Heart left ventricle (tissue), 16 donors: ENCODE results near the gene RET. TPM values are rescaled to one million over a fixed set of nuclear protein-coding genes. Genes with fewer than 3 reads are reported as not detected.
A peak's percentile ranks its signal among the peaks of the same experiment; 100 is the strongest.

ENCODE experiments used
- ATAC-seq, 4 donors: fragments of 200-7000 bp; cut with Tn5 transposase; one replicate each; pipeline ENCODE4 v1.9.1; 2020 to 2022; ENCODE audit warnings: moderate library complexity in 4 of 4, mild to moderate bottlenecking in 3 of 4, moderate number of reproducible peaks in 1 of 4
- DNase-seq, 5 donors: peaks; one replicate each; pipeline ENCODE4 v3.0.0-alpha.2; 2020
- H3K27ac ChIP-seq, 12 donors: fragments of 200-600 bp; sonication (generic) in 4 of 12; one replicate each; pipeline versions ENCODE4 v1.5.0 to v1.8.0; 2016 to 2022; ENCODE audit warnings: mild to moderate bottlenecking in 2 of 12
- H3K27me3 ChIP-seq, 9 donors: fragments of 200-600 bp; sonication (generic) in 2 of 9; one replicate each; pipeline versions ENCODE4 v1.5.1 to v1.8.0; 2016 to 2022; ENCODE audit warnings: mild to moderate bottlenecking in 3 of 9
- H3K36me3 ChIP-seq, 9 donors: fragments of 200-600 bp; sonication (generic) in 2 of 9; one replicate each; pipeline versions ENCODE4 v1.5.0 to v1.8.0; 2018 to 2022; ENCODE audit warnings: mild to moderate bottlenecking in 2 of 9
- H3K4me1 ChIP-seq, 12 donors: fragments of 200-600 bp; sonication (generic) in 4 of 12; one replicate each; pipeline versions ENCODE4 v1.5.0 to v1.8.0; 2016 to 2022; ENCODE audit warnings: mild to moderate bottlenecking in 3 of 12
- H3K4me3 ChIP-seq, 12 donors: fragments of 200-600 bp; sonication (generic) in 4 of 12; one replicate each; pipeline versions ENCODE4 v1.5.0 to v1.8.0; 2017 to 2022; ENCODE audit warnings: mild to moderate bottlenecking in 9 of 12, moderate library complexity in 4 of 12
- H3K9me3 ChIP-seq, 12 donors: fragments of 200-600 bp; sonication (generic) in 4 of 12; one replicate each; pipeline versions ENCODE4 v1.5.0 to v1.8.0; 2016 to 2022; ENCODE audit warnings: mild to moderate bottlenecking in 1 of 12
- POLR2A ChIP-seq, 2 donors: fragments of 450-650 bp; IDR thresholded peaks; one replicate each; pipeline ENCODE4 v1.6.1; 2017; ENCODE audit warnings: antibody characterized with exemption in 2 of 2, mild to moderate bottlenecking in 2 of 2, moderate library complexity in 2 of 2
- WGBS, 4 donors: extraction: QIAGEN DNeasy Blood & Tissue Kit in 2 of 4; methylation state at CpG; one replicate each; pipeline versions ENCODE4 v1.1.5 to v1.1.7; 2013 to 2018; 5-methylcytosine and 5-hydroxymethylcytosine counted together
- intact Hi-C, 10 donors: fragments of 100-400 bp; cut with DNase I; formaldehyde crosslinking; loops; one replicate each; pipeline versions ENCODE4 v1.11.1 to v1.14.2; 2022
- polyA plus RNA-seq, 2 donors: library from polyadenylated mRNA; stranded (reverse); fragments of 200-250 nt; gene quantifications; one replicate each; pipeline ENCODE4 v1.2.3, GENCODE V29; 2013
- total RNA-seq, 9 donors: library from RNA; depleted of rRNA in 2 of 9; stranded (reverse); fragments of >200 nt in 2 of 9; fragmentation: NEBNext Ultra II Directional in 3 of 9; extraction: Animal tissue kit (Norgen Biotek cat#: 25700) in 3 of 9; gene quantifications; one replicate each; pipeline versions ENCODE4 v1.1.0 to v1.2.4, GENCODE V29; 2016 to 2023
- TF ChIP-seq, protein P1 (sequence below), 12 donors: fragments of 200-600 bp; sonication (generic) in 4 of 12; IDR thresholded peaks; one replicate each; pipeline versions ENCODE4 v1.5.0 to v1.8.0; 2018 to 2022; ENCODE audit warnings: antibody characterized with exemption in 12 of 12, mild to moderate bottlenecking in 5 of 12
- donor health status: ischemic (EF 13 %, LVEDD 7.1; RV severe dilation, severe dysfunction).
- donor health status: healthy with polysubstance abuse.
- donor health status: DM: no; HTN: yes; CAD: no.
- donor health status: DM: no; HTN: no; CAD: no.
- donor health status: ischemic (EF 25% LVEDD 6.9; RV normal size, moderate dysfunction).
- donor health status: ischemic (EF 25% LVEDD 5.7; RV mildly dilated, moderate dysfunction).
- donor health status: healthy.
- donor health status: DM: yes; HTN: yes; CAD: no.
- donor health status: ischemic (EF 35%, LVEDD 5.7; RV mildly dilated, moderate dysfunction).
- donor health status: nonischemic (EF 11% LVEDD 7.7; RV severe dilation, severe dysfunction).
- donor health status: DM: yes; HTN: yes; CAD: no.
- donor health status: PGD.
- donor health status: ischemic (EF 29% LVEDD 5.4; RV normal size, mild dysfunction).
- donor health status: nonischemic (EF 23%, LVEDD 6.1; RV moderate dilation, normal function).

The RET gene
- total and polyA plus RNA-seq, 11 donors: 0.12 to 3.3 (median 0.66) TPM

DNA sequence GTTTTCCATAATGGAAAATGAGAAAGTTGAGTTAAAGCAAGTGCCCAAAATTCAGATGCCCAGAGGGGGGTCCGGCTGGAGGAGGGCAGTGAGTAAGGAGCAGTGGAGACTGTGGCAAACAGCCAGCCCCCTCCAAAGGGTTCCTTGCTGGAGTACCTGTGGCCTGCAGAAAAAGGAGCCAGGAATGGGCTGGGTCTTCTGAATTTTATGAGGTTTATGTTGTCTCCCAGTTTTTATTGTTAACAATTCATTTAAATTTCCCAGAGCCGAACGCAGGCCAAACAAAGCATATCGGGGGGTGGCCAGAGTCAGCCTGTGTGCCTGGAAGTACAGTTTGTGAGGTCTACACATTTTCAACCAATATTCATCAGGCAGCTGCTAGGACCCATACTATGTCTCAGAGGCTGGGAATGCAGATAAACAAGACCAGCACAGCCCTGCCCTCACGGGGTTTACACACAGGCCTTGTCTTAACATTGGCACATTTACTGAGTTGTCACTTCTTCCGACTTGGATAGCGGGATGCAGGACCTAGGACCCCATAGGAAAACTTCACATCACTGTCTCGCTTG lies 48.5 kb downstream of the RET start:
- Histone ChIP-seq H3K4me3 (no peak overlapping the region), H3K36me3 (no peaks in the 10 kb centered on the region), H3K27ac (no peak overlapping the region), H3K4me1 (peaks cover 0 to 54% (median 4%) of the 10 kb centered on the region in 12 donors), H3K9me3 (no peaks in the 10 kb centered on the region), H3K27me3 (peaks cover 0 to 4% (median 0%) of the 10 kb centered on the region in 9 donors)
- 94 to 96% (median 95%) methylated on average over 8 of the region's 8 CpGs for WGBS, 4 donors
- DNase-seq: peak in 1 of 5 donors; percentile 10
- intact Hi-C loops: no loop called here
- TF ChIP-seq POLR2A (IDR thresholded peaks at IDR 0.05): no peak
- TF ChIP-seq, protein P1, sequence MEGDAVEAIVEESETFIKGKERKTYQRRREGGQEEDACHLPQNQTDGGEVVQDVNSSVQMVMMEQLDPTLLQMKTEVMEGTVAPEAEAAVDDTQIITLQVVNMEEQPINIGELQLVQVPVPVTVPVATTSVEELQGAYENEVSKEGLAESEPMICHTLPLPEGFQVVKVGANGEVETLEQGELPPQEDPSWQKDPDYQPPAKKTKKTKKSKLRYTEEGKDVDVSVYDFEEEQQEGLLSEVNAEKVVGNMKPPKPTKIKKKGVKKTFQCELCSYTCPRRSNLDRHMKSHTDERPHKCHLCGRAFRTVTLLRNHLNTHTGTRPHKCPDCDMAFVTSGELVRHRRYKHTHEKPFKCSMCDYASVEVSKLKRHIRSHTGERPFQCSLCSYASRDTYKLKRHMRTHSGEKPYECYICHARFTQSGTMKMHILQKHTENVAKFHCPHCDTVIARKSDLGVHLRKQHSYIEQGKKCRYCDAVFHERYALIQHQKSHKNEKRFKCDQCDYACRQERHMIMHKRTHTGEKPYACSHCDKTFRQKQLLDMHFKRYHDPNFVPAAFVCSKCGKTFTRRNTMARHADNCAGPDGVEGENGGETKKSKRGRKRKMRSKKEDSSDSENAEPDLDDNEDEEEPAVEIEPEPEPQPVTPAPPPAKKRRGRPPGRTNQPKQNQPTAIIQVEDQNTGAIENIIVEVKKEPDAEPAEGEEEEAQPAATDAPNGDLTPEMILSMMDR (IDR thresholded peaks at IDR 0.05): no peak
- no peak for ATAC-seq

GRCh38 chr10:43125881-43126731 lies 49.2 kb downstream of the RET start:
- H3K4me1 ChIP-seq: peaks cover 0 to 54% (median 2%) of the 10 kb centered on the region in 12 donors
- H3K4me3 ChIP-seq: no peak overlapping the region
- no peak overlapping the region for H3K27ac ChIP-seq
- H3K9me3 ChIP-seq: no peaks in the 10 kb centered on the region
- TF ChIP-seq POLR2A (IDR thresholded peaks at IDR 0.05): no peak
- TF ChIP-seq, protein P1 (IDR thresholded peaks at IDR 0.05): no peak
- 84 to 88% (median 86%) methylated on average over 22 to 23 of the region's 23 CpGs for WGBS, 4 donors
- no peak for ATAC-seq
- H3K27me3 ChIP-seq: peaks cover 0 to 4% (median 0%) of the 10 kb centered on the region in 9 donors
- no peaks in the 10 kb centered on the region for H3K36me3 ChIP-seq
- intact Hi-C loops: no loop called here
- peak in 1 of 5 donors; percentile 11 for DNase-seq

DNA sequence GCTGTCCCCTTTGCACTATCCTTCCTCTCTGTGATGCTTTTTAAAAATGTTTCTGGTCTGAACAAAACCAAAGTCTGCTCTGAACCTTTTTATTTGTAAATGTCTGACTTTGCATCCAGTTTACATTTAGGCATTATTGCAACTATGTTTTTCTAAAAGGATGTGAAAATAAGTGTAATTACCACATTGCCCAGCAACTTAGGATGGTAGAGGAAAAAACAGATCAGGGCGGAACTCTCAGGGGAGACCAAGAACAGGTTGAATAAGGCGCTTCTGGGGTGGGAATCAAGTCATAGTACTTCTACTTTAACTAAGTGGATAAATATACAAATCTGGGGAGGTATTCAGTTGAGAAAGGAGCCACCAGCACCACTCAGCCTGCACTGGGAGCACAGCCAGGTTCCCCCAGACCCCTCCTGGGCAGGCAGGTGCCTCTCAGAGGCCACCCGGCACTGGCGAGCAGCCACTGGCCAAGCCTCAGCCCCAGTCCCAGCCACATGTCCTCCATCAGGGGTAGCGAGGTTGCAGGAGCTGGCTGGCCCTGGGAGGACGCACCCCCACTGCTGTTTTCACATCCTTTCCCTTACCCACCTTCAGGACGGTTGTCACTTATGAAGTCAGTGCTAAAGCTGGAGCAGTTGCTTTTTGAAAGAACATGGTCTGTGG lies 50.0 kb downstream of the RET start:
- Histone ChIP-seq H3K4me1 (peaks cover 0 to 49% (median 0%) of the 10 kb centered on the region in 12 donors), H3K4me3 (no peak overlapping the region), H3K27ac (peak overlapping the region in 1 of 12 donors; percentile 59), H3K36me3 (no peaks in the 10 kb centered on the region), H3K27me3 (peaks cover 0 to 4% (median 0%) of the 10 kb centered on the region in 9 donors), H3K9me3 (no peaks in the 10 kb centered on the region)
- no peak for TF ChIP-seq POLR2A (IDR thresholded peaks at IDR 0.05)
- TF ChIP-seq, protein P1 (IDR thresholded peaks at IDR 0.05): no peak
- WGBS, 4 donors: 73 to 84% (median 78%) methylated on average over 7 of the region's 7 CpGs
- DNase-seq: peak in 1 of 5 donors; percentile 8
- no peak for ATAC-seq
- intact Hi-C loops: no loop called here

DNA sequence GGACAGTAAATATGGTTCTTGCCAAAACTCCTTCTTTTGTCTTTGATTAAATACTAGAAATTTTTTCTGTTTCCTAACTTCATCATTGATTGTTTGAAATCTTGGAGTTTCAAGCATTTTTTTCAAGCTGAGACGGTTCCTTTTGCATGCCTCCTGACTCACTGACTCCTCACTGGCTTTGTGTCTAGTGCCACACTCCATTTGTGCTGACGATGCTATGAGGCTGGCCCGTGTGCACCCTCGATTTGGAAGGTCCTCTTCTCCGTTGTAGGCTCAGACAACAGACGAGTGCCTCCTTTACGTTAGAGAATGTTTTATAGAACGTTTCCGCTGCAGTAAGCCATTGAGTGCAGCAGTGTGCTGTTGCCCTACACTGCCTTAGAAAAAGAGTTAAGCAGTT lies 50.6 kb downstream of the RET start:
- no peak for TF ChIP-seq POLR2A (IDR thresholded peaks at IDR 0.05)
- TF ChIP-seq, protein P1 (IDR thresholded peaks at IDR 0.05): no peak
- Histone ChIP-seq H3K4me3 (no peak overlapping the region), H3K27ac (peak overlapping the region in 1 of 12 donors; percentile 59), H3K36me3 (no peaks in the 10 kb centered on the region), H3K4me1 (peaks cover 0 to 43% (median 0%) of the 10 kb centered on the region in 12 donors), H3K9me3 (no peaks in the 10 kb centered on the region), H3K27me3 (peaks cover 0 to 4% (median 0%) of the 10 kb centered on the region in 9 donors)
- intact Hi-C loops: no loop called here
- peak in 1 of 5 donors; percentile 5 for DNase-seq
- WGBS, 4 donors: 85 to 89% (median 88%) methylated on average over 9 of the region's 9 CpGs
- no peak for ATAC-seq
